Left lobe of liver (tissue), 2 donors: ENCODE results near the gene LIF. TPM values are rescaled to one million over a fixed set of nuclear protein-coding genes. Genes with fewer than 3 reads are reported as not detected.
"Not testable (repeated sequence)": the region's sequence is repeated elsewhere in the genome, so short reads cannot be mapped to it uniquely, and the experiment has no call there.

Experiments
- ATAC-seq: fragments of 200-7000 bp; cut with Tn5 transposase; one replicate; pipeline ENCODE4 v1.9.1; 2020; ENCODE audit warnings: mild to moderate bottlenecking, moderate library complexity
- DNase-seq: peaks from one replicate; pipeline ENCODE4 v3.0.0-alpha.2; 2020; ENCODE audit warnings: low spot score
- total RNA-seq: library from RNA; stranded (reverse); gene quantifications from one replicate; pipeline ENCODE4 v1.2.1, GENCODE V29; 2021
- donor health status: DM: no; HTN: no; CAD: no; lungs with moderate emphysema.
- donor health status: DM: no; HTN: yes; CAD: no.

Gene LIF
- total RNA-seq, 1 donor from 2014 or later: 0.38 TPM

- DNase-seq (no peak), ATAC-seq (no peak)
Measured at GRCh38 chr22:30228509-30229359, 17.8 kb downstream of the LIF start.

GRCh38 chr22:30227438-30228228, 18.9 kb downstream of the LIF start:
- DNase-seq: no peak
- no peak for ATAC-seq

- ATAC-seq: no peak
- no peak for DNase-seq
Measured at GRCh38 chr22:30226192-30226832, 20.2 kb downstream of the LIF start.

DNA sequence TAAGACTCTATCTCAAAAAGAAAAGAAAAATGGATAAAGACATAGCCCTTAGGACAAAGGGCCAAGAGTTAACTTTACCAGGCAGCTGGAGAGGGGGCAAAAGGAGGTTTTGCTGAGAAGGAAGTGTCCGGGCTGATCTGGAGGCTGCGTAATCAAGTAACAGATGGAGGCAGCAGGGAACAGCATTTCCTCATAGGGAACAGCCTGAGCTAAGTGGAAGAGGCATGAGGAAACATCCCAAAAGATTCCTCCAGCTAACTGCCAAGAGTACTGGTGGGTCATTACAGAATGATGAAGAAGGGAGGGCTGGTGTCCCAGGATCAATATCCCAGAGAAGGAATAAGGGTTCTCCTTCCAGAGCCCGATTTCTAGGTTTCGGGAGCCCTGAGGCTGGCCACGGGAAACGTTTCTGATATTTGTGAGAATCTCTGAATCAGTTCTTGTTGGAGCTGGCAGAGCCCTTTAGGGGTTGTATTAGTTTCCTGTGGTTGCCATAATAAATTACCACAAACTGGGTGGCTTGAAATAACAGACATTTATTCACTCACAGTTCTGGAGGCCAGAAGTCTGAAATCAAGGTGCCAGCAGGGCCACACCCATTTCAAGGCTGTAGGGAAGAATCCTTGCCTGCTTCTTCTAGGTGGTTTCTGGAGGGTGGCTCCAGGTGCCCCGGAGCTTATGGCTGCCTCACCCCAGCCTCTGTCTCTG, 21.2 kb downstream of the LIF start:
- DNase-seq (no peak), ATAC-seq (no peak)

GRCh38 chr22:30224161-30224857, 22.2 kb downstream of the LIF start:
- DNase-seq: no peak
- ATAC-seq: no peak

GRCh38 chr22:30223303-30223702, 23.3 kb downstream of the LIF start:
- ATAC-seq (no peak), DNase-seq (no peak)

DNA sequence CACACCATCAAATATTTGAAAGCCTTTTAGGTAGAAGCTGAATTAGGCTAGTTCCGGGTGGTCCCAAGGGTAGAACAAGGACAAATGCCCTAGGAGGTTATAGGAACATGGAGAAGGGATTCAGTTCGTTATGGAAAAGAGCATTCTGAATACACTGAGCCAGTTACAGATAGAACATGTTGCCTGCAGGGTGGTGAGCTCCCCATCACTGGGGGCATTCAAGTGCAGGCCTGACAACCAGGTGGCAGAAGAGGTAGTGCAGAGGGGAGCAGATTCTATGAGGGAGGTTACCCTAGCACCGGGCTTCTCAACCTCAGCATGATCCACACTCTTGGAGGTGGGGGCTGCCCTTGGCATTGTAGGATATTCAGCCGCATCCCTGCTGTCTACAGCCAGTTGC, 24.2 kb downstream of the LIF start:
- ATAC-seq (no peak), DNase-seq (no peak)

GRCh38 chr22:30221121-30221992, 25.2 kb downstream of the LIF start:
- no peak for DNase-seq
- no peak for ATAC-seq

DNA sequence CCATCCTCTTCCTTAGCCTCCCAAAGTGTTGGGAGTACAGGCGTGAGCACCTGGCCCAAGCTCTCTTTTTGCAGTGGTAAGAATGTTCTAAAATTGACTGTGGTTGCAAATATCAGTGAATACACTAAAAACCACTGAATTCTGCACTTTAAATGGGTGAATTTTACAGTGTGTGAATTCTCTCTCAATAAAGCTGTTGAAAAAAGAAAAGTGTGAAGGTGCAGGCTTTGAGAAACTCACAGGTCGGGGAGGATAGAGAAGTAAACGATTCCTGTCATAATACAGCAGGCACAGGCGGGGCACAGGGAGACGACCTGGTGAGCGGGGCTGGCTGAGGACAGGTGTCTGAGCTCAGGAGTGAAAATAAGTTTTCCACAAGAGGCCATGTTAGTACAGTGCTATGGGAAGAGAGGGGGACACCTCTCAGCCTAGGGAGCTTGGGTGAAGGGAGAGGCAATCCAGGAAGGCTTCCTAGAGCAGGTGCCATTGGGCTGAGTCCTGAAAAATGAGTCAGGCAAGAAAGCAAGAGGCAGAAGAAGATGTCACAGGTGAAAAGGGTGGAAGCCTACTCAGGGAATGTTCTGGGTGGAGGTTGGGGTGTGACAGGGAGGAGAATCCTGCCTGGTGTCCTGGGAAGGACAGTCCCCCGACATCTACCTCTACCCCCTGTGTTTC, 26.1 kb downstream of the LIF start:
- DNase-seq: no peak
- no peak for ATAC-seq

DNA sequence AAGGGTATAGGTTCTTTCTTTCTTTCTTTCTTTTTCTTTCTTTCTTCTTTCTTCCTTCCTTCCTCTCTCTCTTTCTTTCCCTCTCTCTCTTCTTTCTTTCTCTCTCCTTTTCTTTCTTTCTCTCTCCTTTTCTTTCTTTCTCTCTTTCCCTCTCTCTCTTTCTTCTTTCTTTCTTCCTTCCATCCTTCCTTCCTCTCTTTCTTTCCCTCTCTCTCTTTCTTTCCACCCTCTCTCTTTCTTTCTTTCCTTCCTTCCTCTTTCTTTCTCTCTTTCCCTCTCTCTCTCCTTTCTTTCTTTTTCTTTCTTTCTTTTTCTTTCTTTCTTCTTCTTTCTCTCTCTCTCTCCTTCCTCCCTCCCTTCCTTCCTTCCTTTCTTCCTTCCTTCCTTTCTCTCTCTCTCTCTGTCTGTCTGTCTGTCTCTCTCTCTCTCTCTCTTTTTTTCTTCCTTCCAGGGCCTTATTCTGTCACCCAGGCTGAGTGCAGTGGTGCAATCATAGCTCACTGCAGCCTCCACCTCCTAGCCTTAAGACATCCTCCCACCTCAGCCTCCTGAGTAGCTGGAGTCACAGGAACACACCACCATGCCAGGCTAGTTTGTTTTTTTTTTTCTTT, 26.8 kb downstream of the LIF start:
- DNase-seq (no peak), ATAC-seq (no peak)

DNA sequence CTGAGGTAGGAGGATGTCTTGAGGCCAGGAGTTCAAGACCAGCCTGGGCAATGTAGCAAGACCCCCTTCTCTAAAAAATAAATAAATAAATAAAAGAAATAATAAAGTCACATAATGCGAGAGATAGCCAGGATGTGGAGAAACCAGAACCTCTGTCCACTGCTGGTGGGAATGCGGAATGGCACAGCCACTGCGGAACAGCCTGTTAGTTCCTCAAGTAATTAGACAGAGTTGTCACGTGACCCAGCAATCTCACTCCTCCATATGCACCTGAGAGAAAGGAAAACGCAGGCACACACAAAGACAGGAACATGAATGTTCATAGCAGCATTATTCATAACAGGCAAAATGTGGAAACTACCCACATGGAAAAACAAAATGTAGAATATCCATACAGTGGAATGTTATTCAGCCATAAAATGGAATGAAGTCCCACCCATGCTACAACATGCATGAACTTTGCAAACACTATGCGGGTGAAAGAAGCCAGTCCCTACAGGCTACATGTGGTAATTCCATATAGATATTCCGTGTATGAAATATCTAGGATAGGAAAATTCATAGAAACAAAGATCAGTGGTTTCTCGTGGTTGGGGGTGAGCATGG, 27.4 kb downstream of the LIF start:
- ATAC-seq (no peak), DNase-seq (no peak)

DNA sequence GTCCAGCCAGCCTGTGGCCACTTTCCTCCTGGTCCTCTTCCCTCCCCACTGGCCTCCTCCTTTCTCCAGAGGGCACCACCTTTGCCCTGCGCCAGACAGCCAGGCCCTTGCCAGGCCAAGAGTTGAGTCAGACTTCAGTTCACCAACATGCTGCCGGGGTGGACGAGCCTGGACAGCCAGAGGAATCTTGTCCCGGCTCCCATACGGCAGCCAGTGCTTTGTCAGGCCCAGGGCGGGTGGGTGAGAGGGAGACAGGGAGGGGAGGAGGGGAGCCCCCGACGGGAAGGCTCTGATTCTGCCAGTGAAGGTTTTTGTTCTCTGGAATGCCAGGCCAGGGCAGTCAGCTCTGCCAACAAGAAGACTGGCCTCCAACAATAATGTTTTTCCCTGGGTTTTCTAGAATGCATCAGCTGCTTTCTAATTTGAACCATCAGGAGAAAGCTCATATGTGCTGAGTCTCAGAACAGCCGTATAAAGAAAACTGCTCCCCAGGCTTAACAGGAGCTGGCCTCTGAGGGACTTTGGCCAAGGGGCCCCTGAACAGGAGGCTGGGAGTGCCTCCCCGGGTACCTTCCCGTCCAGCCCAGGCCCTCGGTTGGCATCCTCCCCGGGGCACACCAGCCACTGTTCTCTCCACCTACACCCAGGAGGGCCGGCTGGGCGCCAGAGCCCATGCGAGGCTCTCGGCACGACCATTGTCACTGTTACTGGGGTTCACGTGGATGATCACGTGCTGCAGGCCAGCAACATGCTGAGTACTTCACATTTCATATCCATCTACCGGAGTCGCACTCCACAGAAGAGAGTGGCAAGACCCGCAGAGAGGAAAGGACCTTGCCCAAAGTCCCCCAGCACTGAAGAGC, 28.6 kb downstream of the LIF start:
- ATAC-seq (no peak), DNase-seq (no peak)

- ATAC-seq (no peak), DNase-seq (no peak)
Measured at GRCh38 chr22:30216710-30217109, 29.8 kb downstream of the LIF start.

GRCh38 chr22:30216272-30216671, 30.3 kb downstream of the LIF start:
- ATAC-seq, DNase-seq: not testable (repeated sequence)

DNA sequence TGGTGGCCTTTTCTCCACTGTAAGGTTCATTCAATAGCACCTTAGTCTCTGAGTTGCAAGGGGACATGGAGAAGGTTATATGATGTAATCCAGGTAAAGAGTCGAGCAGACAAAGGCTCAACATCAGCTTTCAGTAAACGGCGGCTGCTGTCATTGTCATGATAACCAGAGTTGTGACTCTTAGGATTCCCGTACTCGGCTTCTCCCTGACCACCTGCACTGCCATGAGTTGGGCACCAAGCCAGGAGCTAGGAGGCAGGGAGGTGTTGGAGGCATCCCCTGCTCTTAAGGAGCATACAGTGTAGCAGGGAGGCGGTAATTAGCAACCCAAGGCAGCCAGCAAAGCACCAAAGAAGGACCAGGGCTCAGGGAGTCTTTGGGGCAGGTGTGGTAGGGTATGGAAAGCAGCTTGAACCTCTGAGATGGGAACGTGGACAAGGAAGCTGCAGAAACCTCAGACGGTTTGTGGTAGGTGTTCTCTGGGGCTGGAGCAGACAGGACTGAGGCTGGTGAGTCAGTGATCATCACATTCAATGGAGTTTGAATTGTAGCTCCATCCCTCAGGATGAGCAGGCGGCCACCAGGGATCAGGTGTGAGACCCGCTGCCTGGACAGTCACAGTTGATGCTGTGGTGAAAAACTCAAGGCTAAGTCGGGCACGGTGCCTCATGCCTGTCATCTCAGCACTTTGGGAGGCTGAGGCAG, 31.7 kb downstream of the LIF start:
- ATAC-seq: no peak
- no peak for DNase-seq

DNA sequence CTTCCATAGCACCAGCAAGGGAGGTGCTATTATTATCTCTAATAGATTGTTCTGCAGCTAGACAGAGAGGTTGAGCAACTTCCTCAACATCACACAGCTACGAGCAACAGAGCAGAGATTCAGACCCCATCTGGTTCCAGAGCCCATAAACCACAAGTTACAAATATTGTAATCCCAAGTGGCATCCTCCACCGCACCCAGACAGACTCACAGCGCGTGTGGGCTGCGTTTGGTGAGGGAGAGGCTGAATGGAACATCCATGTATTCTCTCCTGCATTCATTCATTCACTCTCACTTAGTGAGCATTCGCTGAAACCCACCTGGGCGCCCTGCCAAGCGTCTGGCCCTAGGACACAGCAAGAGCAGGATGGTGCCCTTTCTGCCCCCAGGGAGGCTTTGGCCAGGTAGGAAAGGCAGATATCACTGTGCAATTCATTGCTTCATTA, 33.5 kb downstream of the LIF start:
- ATAC-seq (no peak), DNase-seq (no peak)
